HCT116 (cell line): ENCODE data around the gene TENM4.

Experiments used
- EZH2 ChIP-seq: fragments of 200-600 bp; sonication (generic); IDR thresholded peaks from 2 replicates; pipeline ENCODE4 v1.6.1; 2017; ENCODE audit warnings: antibody characterized with exemption, mixed run types
- POLR2A ChIP-seq: IDR thresholded peaks from 2 replicates; pipeline ENCODE4 v1.7.0; 2011; ENCODE audit warnings: borderline replicate concordance; ENCODE audit not compliant: insufficient read depth, insufficient read length; ENCODE audit errors: extremely low read depth

GRCh38 chr11:79434283-79434682, 6.5 kb downstream of the TENM4 start:
- TF ChIP-seq POLR2A (no peak), EZH2 (no peak)
